LNCaP clone FGC (cell line): ENCODE measurements around the gene MAPKAPK5.
A peak's percentile ranks its signal among the peaks of the same experiment; 100 is the strongest.
"Not testable (repeated sequence)": the region's sequence is repeated elsewhere in the genome, so short reads cannot be mapped to it uniquely, and the experiment has no call there.

Experiments used
- DNase-seq: peaks from one replicate; pipeline ENCODE4 v3.0.0-alpha.2; 2011; ENCODE audit warnings: low read depth
- H3K4me3 ChIP-seq: 2 replicates; pipeline ENCODE4 v1.5.1; 2011; ENCODE audit warnings: mild to moderate bottlenecking, low read depth, low read length, control low read depth
- TF ChIP-seq, protein P1 (sequence below): IDR thresholded peaks from 2 replicates; pipeline ENCODE4 v1.5.1; 2012; ENCODE audit warnings: mild to moderate bottlenecking; ENCODE audit not compliant: control insufficient read depth, insufficient read depth; ENCODE audit errors: extremely low read depth

The MAPKAPK5 gene

DNA sequence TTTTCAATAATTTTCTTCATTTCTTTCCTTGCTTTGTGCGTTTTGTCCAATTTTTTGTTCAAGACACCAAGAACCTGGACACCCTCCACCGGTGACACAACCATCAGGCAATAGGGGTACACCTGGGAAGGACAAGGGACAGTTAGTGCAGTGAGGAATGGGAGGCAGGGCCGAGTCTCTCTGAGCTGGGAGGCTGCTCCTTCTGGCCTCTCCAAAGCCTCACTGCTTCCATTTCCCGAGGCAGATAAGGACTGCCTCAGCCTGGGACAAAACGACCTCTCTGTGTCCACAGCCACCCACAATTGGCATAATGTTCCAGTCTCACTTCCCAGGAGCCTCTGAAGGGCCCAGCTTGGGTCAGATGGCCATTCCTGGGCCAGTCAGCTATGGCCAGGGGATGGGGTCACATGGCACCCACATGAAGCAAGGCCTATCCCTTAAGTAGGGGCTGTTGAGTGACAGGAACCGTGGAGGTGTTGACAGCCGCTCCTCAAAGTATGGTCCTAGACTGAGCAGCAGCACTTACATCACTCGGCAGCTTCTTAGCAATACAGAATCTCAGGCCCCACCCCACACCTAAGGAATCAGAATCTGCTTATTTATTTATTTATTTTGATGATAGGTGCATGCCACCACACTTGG lies 13.6 kb upstream of the MAPKAPK5 start:
- H3K4me3 ChIP-seq, result no peak overlapping the region
- TF ChIP-seq, protein P1, sequence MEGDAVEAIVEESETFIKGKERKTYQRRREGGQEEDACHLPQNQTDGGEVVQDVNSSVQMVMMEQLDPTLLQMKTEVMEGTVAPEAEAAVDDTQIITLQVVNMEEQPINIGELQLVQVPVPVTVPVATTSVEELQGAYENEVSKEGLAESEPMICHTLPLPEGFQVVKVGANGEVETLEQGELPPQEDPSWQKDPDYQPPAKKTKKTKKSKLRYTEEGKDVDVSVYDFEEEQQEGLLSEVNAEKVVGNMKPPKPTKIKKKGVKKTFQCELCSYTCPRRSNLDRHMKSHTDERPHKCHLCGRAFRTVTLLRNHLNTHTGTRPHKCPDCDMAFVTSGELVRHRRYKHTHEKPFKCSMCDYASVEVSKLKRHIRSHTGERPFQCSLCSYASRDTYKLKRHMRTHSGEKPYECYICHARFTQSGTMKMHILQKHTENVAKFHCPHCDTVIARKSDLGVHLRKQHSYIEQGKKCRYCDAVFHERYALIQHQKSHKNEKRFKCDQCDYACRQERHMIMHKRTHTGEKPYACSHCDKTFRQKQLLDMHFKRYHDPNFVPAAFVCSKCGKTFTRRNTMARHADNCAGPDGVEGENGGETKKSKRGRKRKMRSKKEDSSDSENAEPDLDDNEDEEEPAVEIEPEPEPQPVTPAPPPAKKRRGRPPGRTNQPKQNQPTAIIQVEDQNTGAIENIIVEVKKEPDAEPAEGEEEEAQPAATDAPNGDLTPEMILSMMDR, result no peak
- no peak for DNase-seq

DNA sequence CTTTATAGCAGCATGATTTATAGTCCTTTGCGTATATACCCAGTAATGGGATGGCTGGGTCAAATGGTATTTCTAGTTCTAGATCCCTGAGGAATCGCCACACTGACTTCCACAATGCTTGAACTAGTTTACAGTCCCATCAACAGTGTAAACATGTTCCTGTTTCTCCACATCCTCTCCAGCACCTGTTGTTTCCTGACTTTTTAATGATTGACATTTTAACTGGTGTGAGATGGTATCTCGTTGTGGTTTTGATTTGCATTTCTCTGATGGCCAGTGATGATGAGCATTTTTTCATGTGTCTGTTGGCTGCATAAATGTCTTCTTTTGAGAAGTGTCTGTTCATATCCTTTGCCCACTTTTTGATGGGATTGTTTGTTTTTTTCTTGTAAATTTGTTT lies 12.4 kb upstream of the MAPKAPK5 start:
- H3K4me3 ChIP-seq, DNase-seq: not testable (repeated sequence)

DNA sequence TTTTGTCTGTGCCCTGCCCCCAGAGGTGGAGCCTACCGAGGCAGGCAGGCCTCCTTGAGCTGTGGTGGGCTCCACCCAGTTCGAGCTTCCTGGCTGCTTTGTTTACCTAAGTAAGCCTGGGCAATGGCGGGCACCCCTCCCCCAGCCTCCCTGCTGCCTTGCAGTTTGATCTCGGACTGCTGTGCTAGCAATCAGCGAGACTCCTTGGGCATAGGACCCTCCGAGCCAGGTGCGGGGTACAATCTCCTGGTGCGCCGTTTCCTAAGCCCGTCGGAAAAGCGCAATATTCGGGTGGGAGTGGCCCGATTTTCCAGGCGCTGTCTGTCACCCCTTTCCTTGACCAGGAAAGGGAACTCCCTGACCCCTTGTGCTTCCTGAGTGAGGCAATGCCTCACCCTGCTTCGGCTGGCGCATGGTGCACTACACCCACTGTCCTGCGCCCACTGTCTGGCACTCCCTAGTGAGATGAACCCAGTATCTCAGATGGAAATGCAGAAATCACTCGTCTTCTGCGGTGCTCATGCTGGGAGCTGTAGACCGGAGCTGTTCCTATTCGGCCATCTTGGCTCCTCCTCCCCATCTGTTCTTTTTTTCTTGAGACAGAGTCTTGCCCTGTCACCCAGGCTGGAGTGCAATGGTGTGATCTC lies 7.2 kb upstream of the MAPKAPK5 start:
- not testable (repeated sequence) for DNase-seq, H3K4me3 ChIP-seq

DNA sequence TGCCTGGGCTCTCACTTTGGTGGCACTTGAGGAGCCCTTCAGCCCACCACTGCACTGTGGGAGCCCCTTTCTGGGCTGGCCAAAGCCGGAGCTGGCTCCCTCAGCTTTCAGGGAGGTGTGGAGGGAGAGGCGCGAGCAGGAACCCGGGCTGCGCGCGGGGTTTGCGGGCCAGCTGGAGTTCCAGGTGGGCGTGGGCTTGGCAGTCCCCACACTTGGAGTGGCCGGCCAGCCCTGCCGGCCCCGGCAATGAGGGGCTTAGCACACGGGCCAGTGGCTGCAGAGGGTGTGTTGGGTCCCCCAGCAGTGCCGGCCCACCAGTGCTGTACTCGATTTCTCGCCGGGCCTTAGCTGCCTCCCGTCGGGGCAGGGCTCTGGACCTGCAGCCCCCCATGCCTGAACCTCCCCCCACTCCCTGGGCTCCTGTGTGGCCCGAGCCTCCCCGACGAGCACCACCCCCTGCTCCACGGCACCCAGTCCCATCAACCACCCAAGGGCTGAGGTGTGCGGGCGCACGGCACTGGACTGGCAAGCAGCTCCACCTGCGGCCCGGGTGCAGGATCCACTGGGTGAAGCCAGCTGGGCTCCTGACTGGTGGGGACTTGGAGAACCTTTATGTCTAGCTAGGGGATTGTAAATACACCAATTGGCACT lies 6.4 kb upstream of the MAPKAPK5 start:
- not testable (repeated sequence) for DNase-seq

DNA sequence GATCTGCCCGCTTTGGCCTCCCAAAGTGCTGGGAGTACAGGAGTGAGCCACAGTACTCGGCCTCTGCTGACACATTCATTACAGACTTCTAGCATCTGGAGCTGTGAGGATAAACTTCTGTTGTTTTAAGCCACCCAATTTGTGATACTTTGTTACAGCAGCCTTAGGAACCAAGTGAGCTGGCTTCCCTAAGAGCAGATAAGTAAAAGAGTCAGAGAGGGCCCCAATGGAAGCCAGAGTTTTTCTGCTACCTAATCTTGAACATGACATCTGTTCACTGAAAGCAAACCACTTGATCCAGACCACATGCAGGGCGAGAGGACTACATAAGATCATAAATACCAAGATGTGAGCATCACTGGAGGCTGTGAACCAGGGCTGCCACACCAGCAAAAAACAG lies 3.7 kb upstream of the MAPKAPK5 start:
- H3K4me3 ChIP-seq, result no peak overlapping the region
- TF ChIP-seq, protein P1, result no peak
- no peak for DNase-seq

More for the DNA sequence above, 6.4 kb upstream of the MAPKAPK5 start:
- H3K4me3 ChIP-seq, result not testable (repeated sequence)

DNA sequence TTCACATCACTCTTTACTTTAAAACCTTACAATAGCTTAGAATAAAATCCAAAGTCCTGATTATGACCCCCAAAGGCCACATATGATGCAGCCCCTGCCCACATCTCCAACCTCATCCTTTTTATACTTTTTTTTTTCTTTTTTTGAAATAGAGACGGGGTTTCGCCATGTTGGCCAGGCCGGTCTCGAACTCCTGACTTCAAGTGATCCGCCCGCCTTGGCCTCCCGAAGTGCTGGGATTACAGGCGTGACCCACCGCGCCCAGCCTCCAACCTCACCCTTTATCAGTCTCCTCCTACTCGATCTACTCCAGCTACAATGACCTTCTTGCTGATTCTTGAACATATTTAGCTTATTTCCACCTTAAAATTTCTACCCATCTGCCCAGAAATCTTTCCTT lies 1.2 kb upstream of the MAPKAPK5 start:
- H3K4me3 ChIP-seq, result peak overlapping the region; percentile 90
- DNase-seq, result no peak
- TF ChIP-seq, protein P1, result no peak

DNA sequence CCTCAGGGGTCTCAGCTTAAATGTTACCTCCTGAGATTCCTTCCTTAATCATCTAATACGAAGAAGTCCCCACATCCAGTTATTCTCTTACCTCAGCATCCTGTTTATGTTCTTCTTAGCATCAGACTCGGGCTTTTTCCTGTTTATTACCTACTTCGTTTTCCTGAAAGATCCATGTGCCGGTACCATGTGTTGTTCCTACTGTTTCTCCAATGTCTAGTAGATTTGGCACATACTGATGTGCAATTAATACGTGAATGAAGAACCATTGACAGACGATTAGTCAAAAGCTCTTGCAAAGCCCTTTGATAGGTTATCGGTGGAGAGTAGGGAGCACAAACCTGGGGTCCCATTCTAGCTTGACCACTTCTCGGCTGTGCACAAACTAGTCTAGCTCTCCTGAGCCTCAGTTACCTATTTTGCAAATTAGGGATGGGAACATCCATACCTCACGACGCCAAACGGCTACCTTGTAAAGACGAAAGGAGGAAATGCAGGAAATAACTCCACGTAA lies 735 bp upstream of the MAPKAPK5 start:
- H3K4me3 ChIP-seq, result peak overlapping the region; percentile 90
- no peak for DNase-seq
- TF ChIP-seq, protein P1, result no peak

DNA sequence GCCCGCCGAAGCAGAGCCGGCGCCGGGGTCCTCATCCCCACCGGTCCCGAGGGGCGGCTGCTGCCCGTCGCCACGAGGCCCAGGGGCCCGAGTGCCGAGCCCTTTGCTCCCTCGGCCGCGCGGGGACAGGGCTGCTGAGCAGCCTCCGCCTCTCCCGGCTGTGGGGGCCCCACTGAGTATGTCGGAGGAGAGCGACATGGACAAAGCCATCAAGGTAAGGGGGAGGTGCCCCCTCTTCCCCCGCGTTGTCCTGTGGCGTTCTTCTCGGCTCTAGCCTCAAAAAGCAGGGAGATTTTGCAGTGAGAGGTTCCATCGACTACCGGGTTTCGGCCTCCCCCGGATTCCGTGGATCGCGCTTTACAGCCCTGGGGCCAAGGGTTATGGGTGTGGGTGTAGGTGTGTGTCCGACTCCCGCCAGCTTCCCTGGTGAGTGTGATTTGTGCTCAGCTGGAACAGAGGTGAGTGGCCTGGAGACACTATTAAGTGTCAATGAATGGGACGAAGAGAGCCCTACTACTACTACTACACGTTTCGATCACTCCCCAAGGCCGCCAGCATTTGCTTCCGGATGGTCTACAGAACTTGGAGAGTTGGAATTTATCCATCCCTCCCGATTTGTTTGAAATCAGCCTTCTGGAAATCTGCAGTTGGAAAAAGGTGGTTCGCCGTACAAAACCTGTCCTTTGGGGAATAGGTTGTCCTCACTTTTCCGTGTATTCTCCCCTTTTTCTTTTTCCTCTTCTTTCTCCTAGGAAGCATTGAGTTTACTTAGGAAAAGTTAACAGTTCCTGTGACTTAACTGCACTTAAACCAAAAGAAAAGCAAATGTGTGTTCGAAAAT lies 748 bp downstream of the MAPKAPK5 start:
- no peak for DNase-seq
- peak overlapping the region; percentile 90 for H3K4me3 ChIP-seq
- TF ChIP-seq, protein P1, result no peak
